GM13976 (cell line): ENCODE results near the gene GRB2.
A peak's percentile ranks its signal among the peaks of the same experiment; 100 is the strongest.

ENCODE experiments used
- DNase-seq: peaks from one replicate; pipeline ENCODE4 v3.0.0; 2012; ENCODE audit warnings: low spot score
- CTCF ChIP-seq: IDR thresholded peaks from 2 replicates; pipeline ENCODE4 v1.5.1; 2012; ENCODE audit warnings: borderline replicate concordance, mild to moderate bottlenecking; ENCODE audit not compliant: insufficient read depth; ENCODE audit errors: extremely low read depth, missing control alignments, control extremely low read depth
- in situ Hi-C: fragments of 300-500 bp; cut with MboI; formaldehyde crosslinking; loops from one replicate; pipeline ENCODE4 v1.12.0; 2022; ENCODE audit warnings: low sequenced_read_pairs, mixed read lengths, inconsistent platforms; ENCODE audit not compliant: unreplicated experiment

Gene GRB2

GRCh38 chr17:75315541-75316243 is 89.8 kb downstream of the GRB2 start:
- no peak for TF ChIP-seq CTCF
- in situ Hi-C loops, result no loop called here
- DNase-seq, result peak; percentile 72

GRCh38 chr17:75313941-75314551 is 91.4 kb downstream of the GRB2 start:
- TF ChIP-seq CTCF, result no peak
- peak; percentile 57 for DNase-seq
- in situ Hi-C loops, result no loop called here

- no peak for DNase-seq
- in situ Hi-C loops, result no loop called here
- TF ChIP-seq CTCF, result no peak
These were observed 96.5 kb downstream of the GRB2 start for GRCh38 chr17:75308732-75309629.

GRCh38 chr17:75307957-75308731 is 97.3 kb downstream of the GRB2 start:
- TF ChIP-seq CTCF, result no peak
- in situ Hi-C loops, result no loop called here
- no peak for DNase-seq

GRCh38 chr17:75301502-75302206 is 103.8 kb downstream of the GRB2 start:
- in situ Hi-C loops, result no loop called here
- DNase-seq, result no peak
- no peak for TF ChIP-seq CTCF
